HG02870 (cell line): ENCODE results near the gene AHCY.
"Not testable (repeated sequence)": the region's sequence is repeated elsewhere in the genome, so short reads cannot be mapped to it uniquely, and the experiment has no call there.

ENCODE experiments used
- ATAC-seq: cut with Tn5 transposase; IDR thresholded peaks from one replicate; pipeline ENCODE4 v1.9.1; 2021; ENCODE audit warnings: mild to moderate bottlenecking, moderate library complexity; ENCODE audit not compliant: unreplicated experiment

Gene AHCY

GRCh38 chr20:34302723-34303533 lies at the start of gene AHCY:
Gene AHCY (minus strand): TSS chr20:34303355. CDS start chr20:34303270, 85 bp downstream.
- ATAC-seq, result peak; percentile 83

DNA sequence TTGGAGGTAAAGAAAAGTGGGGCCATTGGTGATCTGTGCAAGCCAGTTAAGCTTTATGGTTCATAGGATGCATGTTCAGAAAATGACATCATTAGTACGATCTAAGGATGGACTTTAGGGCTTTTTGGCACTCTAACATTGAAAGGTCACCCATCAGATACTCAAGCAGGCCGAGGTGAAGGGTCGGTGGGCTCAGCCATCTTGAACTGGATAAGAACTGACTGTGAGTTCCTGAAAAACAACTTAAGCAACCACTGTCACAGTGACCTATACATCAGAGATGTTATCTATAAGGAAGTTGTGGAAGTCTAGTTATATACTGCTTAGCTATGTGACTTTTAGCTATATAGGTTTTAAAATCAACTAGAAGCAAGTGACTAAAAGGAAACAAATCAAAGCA lies 46.9 kb upstream of the AHCY start:
- ATAC-seq, result no peak

GRCh38 chr20:34347571-34347970 lies 44.4 kb upstream of the AHCY start:
- no peak for ATAC-seq

- ATAC-seq, result not testable (repeated sequence)
These were observed 43.3 kb upstream of the AHCY start for GRCh38 chr20:34346533-34346865.

DNA sequence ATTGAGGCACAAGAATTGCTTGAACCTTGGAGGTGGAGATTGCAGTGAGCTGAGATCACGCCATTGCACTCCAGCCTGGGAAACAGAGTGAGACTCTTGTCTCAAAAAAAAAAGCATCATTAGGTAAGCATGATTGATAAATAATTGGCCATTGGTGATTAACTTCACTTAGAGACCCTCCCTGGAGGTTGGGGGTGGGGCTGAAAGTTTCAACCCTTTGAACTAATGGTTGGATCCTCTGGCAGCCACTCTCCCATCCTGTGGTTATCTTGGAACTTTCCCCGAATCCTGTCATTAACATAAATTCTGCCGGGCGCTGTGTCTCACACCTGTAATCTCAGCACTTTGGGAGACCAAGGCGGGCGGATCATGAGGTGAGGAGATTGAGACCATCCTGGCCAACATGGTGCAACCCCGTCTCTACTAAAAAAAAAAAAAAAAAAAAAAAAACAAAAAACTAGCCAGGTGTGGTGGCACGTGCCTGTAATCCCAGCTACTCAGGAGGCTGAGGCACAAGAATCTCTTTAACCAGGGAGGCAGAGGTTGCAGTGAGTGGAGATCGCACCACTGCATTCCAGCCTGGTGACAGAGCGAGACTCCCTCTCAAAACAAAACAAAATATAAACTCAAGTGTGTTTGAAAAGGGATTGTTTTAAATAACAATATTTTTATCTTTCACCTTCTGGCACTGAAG lies 42.8 kb upstream of the AHCY start:
- ATAC-seq, result not testable (repeated sequence)

GRCh38 chr20:34345402-34345736 lies 42.2 kb upstream of the AHCY start:
- no peak for ATAC-seq

- ATAC-seq, result no peak
These were observed 41.1 kb upstream of the AHCY start for GRCh38 chr20:34344238-34344637.

DNA sequence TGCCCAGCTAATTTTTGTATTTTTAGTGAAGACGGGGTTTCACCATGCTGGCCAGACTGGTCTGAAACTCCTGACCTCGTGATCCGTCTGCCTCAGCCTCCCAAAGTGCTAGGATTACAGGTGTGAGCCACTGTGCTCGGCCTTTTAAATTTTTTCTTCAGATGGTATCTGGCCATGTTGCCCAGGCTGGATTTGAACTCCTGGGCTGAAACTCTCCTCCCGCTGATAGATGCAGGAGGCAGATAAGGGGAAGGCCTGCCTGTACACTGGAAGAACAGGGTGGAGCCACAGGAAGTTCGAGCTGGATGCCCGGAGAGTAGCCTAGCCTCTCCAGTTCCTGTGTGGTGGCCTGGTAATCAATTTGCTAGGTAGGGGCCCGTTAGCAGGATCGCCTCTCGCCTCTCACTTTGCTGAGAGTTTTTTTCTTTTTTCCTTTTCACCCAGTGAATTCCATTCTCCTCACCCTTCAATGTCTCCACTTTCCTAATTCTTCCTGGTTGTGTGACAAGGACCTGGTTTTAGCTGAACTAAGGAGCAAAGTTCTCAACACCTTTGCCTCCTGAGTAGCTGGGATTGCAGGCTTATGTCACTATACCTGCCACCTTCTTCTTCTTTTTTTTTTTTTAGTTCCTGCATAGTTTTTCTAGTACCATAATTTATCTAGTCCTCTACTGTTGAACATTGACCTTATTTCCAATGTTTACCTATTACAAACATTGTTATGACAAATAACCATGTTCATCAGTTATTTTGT lies 40.5 kb upstream of the AHCY start:
- no peak for ATAC-seq

DNA sequence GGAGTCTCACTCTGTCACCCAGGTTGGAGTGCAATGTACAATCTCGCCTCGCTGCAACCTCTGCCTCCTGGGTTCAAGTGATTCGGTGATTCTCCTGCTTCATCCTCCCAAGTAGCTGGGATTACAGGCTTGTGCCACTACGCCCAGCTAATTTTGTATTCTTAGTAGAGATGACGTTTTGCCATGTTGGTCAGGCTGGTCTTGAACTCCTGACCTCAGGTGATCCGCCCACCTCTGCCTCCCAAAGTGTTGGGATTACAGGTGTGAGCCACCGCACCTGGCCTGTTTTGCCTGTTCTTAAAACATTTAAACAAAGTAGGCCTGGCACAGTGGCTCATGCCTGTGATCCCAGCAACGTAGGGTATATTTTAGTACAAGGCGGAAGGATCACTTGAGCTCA lies 38.0 kb upstream of the AHCY start:
- not testable (repeated sequence) for ATAC-seq

- not testable (repeated sequence) for ATAC-seq
These were observed 37.6 kb upstream of the AHCY start for GRCh38 chr20:34340726-34341125.

DNA sequence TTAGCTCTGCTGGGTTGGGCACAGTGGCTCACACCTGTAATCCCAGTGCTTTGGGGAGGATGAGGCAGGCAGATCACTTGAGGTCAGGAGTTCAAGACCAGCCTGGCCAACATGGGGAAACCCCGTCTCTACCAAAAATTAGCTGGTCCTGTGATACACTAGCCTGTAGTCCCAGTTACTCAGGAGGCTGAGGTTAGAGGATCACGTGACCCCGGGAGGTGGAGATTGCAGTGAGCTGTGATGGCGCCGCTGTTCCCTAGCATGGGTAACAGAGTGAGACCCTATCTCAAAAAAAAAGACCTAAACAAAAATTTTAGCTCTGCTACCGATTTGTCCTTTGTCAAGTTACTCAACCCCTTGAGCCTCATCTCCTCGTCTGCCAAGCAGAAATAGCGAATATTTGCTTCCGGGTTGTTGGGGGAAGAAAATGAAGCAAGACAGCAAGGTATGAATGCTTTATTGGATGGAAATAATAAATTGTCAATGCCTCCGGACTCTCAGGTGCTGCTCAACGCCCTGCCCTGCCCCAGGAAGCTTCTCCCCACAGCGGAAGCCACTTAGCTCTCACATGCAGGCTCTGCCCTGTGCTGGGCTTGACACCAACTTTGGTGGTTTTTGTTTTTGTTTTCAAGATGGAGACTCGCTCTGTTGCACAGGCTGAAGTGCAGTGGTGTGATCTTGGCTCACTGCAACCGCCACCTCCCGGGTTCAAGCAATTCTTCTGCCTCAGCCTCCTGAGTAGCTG lies 35.0 kb upstream of the AHCY start:
- ATAC-seq, result no peak

- no peak for ATAC-seq
These were observed 34.4 kb upstream of the AHCY start for GRCh38 chr20:34337544-34337943.

DNA sequence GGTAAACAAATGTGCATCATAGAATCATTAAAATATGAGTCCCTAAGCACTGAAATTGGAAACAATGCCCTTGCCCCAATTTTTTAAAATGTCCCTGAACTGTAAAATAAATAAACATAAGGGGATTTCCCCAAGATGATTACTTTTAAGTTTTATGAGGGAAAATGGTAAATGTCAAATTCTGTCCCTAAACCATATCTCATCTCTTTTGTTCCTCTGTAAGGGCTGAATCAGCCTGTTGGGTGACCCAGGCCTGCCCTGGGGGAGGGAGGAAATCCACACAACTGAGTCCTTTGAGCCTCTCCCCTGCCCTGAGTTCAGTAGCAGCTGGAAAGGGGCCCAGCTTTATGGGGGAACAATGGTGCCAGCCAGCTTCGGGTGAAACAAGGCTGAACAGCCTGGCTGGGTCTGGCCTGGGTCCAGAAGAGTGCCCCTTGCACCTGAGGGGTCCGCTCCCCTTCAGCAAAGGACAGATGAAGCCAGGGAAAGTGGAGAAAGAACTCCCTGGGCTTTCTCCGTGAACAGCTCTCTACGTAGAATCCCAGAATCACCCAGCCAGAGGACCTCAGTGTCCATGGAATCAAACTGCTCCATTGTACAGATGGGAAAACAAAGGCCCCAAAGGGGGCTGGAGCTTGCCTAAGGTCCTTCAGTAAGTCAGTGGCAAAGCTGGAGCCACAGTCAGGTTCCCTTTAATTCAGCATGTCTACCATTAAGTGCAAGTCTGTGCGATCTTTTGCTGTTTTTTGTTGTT lies 31.7 kb upstream of the AHCY start:
- ATAC-seq, result no peak

DNA sequence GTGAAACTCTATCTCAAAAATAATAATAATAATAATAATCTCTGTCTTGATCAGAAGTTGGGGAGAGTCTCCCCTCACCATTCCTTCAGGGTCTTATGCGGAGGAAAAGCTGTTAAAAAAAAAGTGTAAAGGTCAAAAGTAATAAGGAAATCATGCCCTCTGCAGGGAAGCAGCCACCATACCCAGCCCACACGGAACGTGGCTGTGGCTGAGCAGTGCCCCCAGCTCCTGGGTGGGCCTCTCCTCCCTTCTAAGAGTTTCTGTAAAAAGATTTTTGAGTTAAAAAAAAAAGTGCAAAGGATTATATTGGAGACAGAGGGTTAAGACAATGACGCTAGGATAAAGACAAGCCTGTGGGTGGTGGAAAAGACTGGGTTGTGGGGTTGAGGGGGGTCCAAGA lies 30.6 kb upstream of the AHCY start:
- no peak for ATAC-seq

DNA sequence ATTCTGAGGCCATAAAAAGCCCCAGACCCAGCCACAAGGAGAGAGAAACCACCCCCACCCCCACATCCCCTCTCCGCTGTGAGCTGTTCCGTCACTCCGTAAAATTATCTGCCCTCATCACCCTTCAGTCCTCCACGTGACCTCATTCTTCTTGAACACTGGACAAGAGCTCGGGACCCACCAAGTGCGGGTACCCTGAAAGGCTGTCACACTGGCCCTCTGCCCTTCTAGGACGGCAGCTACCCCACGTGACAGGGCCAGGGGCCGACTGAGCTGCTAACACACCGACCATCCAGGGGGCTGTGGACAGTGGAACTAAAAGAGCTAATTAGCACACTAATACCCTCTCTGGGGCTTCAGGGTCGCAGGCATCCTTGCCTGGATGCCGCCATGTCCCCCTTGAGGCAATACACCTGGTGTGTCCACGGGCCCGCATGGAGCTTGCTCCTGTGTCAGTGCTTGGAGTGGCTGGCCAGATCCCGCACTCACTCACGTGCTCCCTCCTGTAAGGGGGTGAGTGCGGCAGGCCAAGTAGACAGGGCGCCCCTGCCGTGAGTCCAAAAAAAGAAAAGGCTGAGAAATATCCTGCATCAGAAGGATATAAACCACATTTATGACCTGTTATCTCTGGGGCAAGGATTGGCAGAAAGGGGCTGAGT lies 29.2 kb upstream of the AHCY start:
- no peak for ATAC-seq

DNA sequence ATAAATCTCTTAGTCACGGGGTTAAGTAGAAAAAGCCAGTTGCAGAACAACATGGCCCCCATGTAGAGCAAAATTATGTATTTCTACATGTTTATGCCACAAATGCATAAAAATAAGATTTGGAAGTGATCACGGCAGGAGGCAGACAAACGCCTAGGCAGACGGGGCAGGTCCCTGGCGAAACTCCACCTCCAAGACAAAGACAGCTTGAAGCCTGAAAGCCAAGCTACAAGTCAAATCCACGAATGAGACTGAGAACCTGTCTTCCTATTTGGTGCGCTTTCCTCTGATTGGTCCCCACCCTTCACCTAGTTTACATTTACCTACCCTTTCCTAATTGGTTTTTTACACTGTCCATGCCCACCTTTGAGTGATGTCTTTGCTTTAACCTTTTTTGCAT lies 28.7 kb upstream of the AHCY start:
- ATAC-seq, result no peak

DNA sequence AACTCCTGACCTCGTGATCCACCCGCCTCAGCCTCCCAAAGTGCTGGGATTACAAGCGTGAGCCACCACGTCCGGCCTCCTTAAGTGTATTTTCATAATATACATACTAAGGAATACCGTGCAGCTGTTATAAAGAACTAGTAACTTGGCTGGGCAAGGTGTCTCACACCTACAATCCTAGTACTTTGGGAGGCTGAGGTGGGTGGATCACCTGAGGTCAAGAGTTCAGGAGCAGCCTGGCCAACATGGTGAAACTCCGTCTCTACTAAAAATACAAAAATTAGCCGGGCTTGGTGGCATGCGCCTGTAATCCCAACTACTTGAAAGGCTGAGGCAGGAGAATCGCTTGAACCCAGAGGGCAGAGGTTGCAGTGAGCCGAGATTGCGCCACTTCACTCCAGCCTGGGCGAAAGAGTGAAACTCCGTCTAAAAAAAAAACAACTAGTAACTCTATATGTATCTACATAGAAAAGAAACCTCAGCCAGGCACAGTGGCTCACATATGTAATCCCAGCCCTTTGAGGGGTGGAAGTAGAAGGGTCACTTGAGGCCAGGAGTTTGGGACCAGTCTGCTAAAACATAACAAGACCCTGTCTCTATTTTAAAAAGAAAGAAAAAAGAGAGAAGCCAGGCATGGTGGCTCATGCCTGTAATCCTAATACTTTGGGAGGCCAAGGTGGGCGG lies 27.8 kb upstream of the AHCY start:
- not testable (repeated sequence) for ATAC-seq

DNA sequence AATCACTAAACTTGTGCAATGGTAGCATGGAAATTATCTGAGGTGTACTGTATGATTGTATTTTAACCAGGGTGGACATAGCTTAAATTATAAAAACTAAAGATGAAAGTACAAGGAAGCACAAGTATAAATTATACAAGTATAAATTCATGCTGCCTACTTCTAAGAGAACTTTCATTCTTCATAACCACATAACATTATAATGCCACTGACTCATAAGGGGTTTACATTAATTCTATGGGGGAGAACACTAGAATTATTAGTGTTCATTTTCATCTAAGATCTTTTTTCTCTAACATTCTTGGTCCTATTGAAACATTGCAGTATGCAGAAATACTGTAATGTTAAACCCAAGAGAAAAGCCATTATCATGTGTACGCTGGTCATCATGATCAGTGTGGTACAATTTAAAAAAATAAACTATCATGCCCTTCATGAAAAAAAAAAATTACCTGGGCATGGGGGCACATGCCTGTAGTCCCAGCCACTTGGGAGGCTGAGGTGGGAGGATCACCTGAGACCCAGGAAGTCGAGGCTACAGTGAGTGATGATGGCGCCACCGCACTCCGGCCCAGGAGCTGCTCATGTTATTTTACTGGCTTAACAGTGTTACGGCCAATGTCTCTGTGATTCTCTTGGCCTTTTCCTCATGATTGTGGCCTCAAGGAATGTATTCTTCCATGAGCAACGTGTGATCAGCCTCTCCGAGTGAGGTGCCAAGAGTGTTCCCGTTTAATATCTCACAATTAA lies 25.9 kb upstream of the AHCY start:
- ATAC-seq, result no peak

- ATAC-seq, result not testable (repeated sequence)
These were observed 25.1 kb upstream of the AHCY start for GRCh38 chr20:34328207-34328606.
